SU-DHL-6 (cell line): ENCODE results near the gene NUDT16L1.

ENCODE experiments used
- EZH2phosphoT487 ChIP-seq: fragments of 200-600 bp; sonication (generic), shearing (Covaris generic); conservative IDR thresholded peaks from 2 replicates; pipeline ENCODE4 v1.6.1; 2018; ENCODE audit warnings: mild to moderate bottlenecking, antibody characterized with exemption, low read length, moderate library complexity, mixed read lengths
- TF ChIP-seq, protein P1 (sequence below): fragments of 200-600 bp; sonication (generic); IDR thresholded peaks from one replicate; pipeline ENCODE4 v1.5.1; 2017; ENCODE audit warnings: antibody characterized with exemption, mild to moderate bottlenecking, low read length, moderate library complexity; ENCODE audit not compliant: insufficient read depth, poor library complexity, severe bottlenecking

DNA sequence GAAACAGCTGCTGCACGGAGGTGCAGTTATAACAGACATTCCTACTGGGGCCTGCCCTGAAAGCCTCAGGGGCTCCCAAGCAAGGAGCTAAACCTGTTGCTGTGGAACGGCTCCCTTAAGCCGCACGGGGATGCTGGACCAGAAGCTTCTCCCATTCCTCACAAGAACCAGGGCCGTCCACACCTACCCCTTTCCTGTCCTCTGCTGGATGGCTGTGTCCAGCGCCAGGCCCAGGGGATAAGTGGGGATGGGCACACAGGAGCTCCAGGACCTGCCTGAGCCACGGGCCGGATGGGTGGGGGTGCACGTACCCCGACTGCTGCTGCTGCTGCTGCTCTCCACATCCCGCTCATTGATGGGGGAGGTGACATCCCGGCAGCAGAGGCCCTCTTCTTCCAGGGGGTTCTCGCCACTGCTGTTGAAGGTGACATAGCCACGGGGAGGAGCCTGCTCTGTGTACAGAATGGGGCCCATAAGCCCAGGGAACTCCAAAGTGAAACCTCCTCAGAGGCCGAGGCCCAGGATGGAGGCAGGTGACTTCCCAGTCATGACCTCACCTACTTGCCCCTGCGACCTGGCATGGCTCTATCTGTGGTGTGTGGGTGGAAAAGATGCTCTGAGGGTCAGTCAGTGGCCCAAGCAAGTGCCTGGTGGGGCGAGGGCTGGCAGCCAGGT, 8.6 kb downstream of the NUDT16L1 start:
- TF ChIP-seq, protein P1, sequence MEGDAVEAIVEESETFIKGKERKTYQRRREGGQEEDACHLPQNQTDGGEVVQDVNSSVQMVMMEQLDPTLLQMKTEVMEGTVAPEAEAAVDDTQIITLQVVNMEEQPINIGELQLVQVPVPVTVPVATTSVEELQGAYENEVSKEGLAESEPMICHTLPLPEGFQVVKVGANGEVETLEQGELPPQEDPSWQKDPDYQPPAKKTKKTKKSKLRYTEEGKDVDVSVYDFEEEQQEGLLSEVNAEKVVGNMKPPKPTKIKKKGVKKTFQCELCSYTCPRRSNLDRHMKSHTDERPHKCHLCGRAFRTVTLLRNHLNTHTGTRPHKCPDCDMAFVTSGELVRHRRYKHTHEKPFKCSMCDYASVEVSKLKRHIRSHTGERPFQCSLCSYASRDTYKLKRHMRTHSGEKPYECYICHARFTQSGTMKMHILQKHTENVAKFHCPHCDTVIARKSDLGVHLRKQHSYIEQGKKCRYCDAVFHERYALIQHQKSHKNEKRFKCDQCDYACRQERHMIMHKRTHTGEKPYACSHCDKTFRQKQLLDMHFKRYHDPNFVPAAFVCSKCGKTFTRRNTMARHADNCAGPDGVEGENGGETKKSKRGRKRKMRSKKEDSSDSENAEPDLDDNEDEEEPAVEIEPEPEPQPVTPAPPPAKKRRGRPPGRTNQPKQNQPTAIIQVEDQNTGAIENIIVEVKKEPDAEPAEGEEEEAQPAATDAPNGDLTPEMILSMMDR: no peak
- no peak for TF ChIP-seq EZH2phosphoT487
